ENCODE results near the gene CAMK1D.
"Not testable (repeated sequence)": the region's sequence is repeated elsewhere in the genome, so short reads cannot be mapped to it uniquely, and the experiment has no call there.

- TF ChIP-seq POLR2A (IDR thresholded peaks at IDR 0.05; ENCODE audit: low read depth, low read length); CTCF (conservative IDR thresholded peaks at IDR 0.05; ENCODE audit: low read depth, low read length); CEBPB (IDR thresholded peaks at IDR 0.05; ENCODE audit: low read depth, low read length); MAFK (IDR thresholded peaks at IDR 0.05; ENCODE audit: low read depth, low read length); MAZ (IDR thresholded peaks at IDR 0.05; ENCODE audit: borderline replicate concordance, low read depth, low read length); RCOR1 (IDR thresholded peaks at IDR 0.05; ENCODE audit: insufficient replicate concordance, low read length); RAD21 (IDR thresholded peaks at IDR 0.05; ENCODE audit: low read length); FOS (IDR thresholded peaks at IDR 0.05; ENCODE audit: low read depth, low read length); MXI1 (IDR thresholded peaks at IDR 0.05; ENCODE audit: borderline replicate concordance, low read depth, low read length): not testable (repeated sequence)
- TF ChIP-seq, protein P1, sequence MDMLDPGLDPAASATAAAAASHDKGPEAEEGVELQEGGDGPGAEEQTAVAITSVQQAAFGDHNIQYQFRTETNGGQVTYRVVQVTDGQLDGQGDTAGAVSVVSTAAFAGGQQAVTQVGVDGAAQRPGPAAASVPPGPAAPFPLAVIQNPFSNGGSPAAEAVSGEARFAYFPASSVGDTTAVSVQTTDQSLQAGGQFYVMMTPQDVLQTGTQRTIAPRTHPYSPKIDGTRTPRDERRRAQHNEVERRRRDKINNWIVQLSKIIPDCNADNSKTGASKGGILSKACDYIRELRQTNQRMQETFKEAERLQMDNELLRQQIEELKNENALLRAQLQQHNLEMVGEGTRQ (IDR thresholded peaks at IDR 0.05; ENCODE audit: low read depth, low read length): not testable (repeated sequence)
Observed at GRCh38 chr10:12865515-12865914, 516.2 kb downstream of the CAMK1D start.

All from IMR-90 (cell line).